AG04449 (cell line): ENCODE measurements around the gene DVL2.

ENCODE experiments used
- CTCF ChIA-PET: fragments of 350-600 bp; formaldehyde crosslinking; extraction: SDS; loops from one replicate; lab custom pipeline; 2021; ENCODE audit warnings: antibody characterized with exemption; lab: Yijun Ruan, JAX
- POLR2A ChIA-PET: fragments of 400-600, 350-600 bp; formaldehyde crosslinking; extraction: SDS; loops from one replicate; lab custom pipeline; 2020; ENCODE audit warnings: antibody characterized with exemption, inconsistent platforms; lab: Yijun Ruan, JAX
- DNase-seq: peaks from one replicate; pipeline ENCODE4 v3.0.0-alpha.2; 2010; ENCODE audit warnings: low read depth, low spot score
- H3K4me3 ChIP-seq: 2 replicates; pipeline ENCODE4 v1.5.1; 2011; ENCODE audit warnings: low read depth, mild to moderate bottlenecking, control low read depth, low read length
- CTCF ChIP-seq: IDR thresholded peaks from one replicate; pipeline ENCODE4 v1.5.1; 2011; ENCODE audit warnings: mild to moderate bottlenecking, moderate library complexity, low read length, control low read depth, inconsistent platforms; ENCODE audit not compliant: insufficient read depth; ENCODE audit errors: missing control alignments

DVL2 gene

GRCh38 chr17:7224110-7224509, 10.2 kb downstream of the DVL2 start:
- POLR2A ChIA-PET, result interaction anchor here (6.6 kb wide), 1 partner anchor 9 kb away, joined by 82 read pairs; the partner anchor contains the start of gene DVL2
- H3K4me3 ChIP-seq, result no peak overlapping the region
- CTCF ChIA-PET, result interaction anchor here (0.8 to 1.9 kb wide), 3 partner anchors 8 to 18 kb away, joined by 3 to 4 read pairs (median 4); partner anchors contain the start of gene GABARAP
- DNase-seq, result no peak
- no peak for TF ChIP-seq CTCF

DNA sequence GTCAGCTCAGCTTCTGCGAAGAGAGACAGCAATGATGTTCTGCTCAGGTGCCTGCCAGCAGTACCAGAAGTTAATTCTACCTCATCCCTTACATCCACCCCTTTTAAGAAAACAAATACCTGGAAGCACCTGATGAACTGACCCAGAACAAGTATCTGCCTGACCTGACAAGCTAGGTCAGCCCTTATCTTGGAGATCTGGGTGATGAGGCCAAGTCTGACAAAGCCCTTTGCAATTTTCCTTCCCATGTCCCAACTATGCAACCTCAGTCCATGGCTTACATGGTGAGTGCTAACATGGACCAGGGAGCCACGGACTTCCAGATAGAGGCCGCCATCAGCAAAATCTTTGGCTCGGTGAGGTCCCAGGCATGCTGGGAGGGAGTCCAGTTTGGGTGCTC, 10.9 kb downstream of the DVL2 start:
- DNase-seq, result no peak
- TF ChIP-seq CTCF, result no peak
- ChIA-PET POLR2A (interaction anchor here (0.6 to 6.6 kb wide), 2 partner anchors 10 to 43 kb away, joined by 3 to 82 read pairs; partner anchors contain the start of gene DVL2), CTCF (no interaction called here)
- H3K4me3 ChIP-seq, result no peak overlapping the region

- TF ChIP-seq CTCF, result no peak
- no peak for DNase-seq
- H3K4me3 ChIP-seq, result no peak overlapping the region
- POLR2A ChIA-PET, result interaction anchor here (0.6 to 6.6 kb wide), 2 partner anchors 10 to 43 kb away, joined by 3 to 82 read pairs; partner anchors contain the start of gene DVL2
- CTCF ChIA-PET, result interaction anchor here (1.4 to 4.6 kb wide), 2 partner anchors 74 to 177 kb away, joined by 6 to 37 read pairs; no protein-coding TSS in a partner anchor
Measured at GRCh38 chr17:7222972-7223292, 11.4 kb downstream of the DVL2 start.

DNA sequence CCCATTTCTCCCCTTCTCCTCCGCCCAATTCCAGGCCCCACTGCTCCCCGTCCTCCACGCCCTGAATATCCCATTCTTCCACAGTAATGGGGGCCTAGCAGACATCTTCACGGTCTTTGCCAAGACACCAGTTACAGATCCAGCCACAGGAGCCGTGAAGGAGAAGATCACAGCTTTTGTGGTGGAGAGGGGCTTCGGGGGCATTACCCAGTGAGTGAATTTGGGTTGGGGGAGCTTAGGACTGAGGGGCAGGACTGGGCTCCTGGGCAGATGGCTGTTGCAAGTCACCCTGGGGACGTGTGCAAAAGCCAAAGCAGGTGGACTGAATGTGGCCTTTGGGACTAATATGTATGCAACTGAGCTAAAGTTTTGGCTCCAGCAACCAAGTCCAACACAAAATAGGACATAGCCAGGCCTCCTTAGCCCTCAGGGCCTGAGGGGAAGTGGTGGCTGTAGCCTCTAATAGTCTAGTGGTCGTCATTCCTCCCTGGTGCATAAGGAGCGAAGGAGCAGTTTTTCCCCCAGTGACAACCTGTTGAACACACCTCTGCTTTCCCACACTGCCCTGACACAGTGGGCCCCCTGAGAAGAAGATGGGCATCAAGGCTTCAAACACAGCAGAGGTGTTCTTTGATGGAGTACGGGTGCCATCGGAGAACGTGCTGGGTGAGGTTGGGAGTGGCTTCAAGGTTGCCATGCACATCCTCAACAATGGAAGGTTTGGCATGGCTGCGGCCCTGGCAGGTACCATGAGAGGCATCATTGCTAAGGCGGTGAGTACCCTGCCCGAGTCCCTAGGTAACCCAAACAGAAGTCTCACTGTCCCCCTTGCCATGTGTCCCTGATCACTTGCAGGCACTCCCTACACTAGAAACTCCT, 12.0 kb downstream of the DVL2 start:
- CTCF ChIA-PET, result interaction anchor here (1.1 to 4.6 kb wide), 4 partner anchors 8 to 177 kb away, joined by 4 to 37 read pairs (median 5); no protein-coding TSS in a partner anchor
- no peak for TF ChIP-seq CTCF
- POLR2A ChIA-PET, result interaction anchor here (1.2 to 6.6 kb wide), 2 partner anchors 11 to 17 kb away, joined by 4 to 82 read pairs; partner anchors contain the start of genes DVL2 and PHF23
- DNase-seq, result no peak
- no peak overlapping the region for H3K4me3 ChIP-seq

GRCh38 chr17:7221278-7222092, 12.8 kb downstream of the DVL2 start:
- no peak for TF ChIP-seq CTCF
- POLR2A ChIA-PET, result interaction anchor here (1.2 to 6.6 kb wide), 6 partner anchors 11 to 176 kb away, joined by 3 to 82 read pairs (median 8); partner anchors contain the start of genes DVL2, GABARAP and PHF23
- CTCF ChIA-PET, result interaction anchor here (1.0 to 4.6 kb wide), 10 partner anchors 9 to 176 kb away, joined by 3 to 37 read pairs (median 5); no protein-coding TSS in a partner anchor
- no peak for DNase-seq
- peak overlapping the region; percentile 83 for H3K4me3 ChIP-seq
